Right lobe of liver (tissue), 6 donors: ENCODE measurements around the gene TJP3. TPM values are rescaled to one million over a fixed set of nuclear protein-coding genes. Genes with fewer than 3 reads are reported as not detected.

Source experiments
- ATAC-seq, 4 donors: fragments of 200-7000 bp; cut with Tn5 transposase; one replicate each; pipeline ENCODE4 v1.9.1; 2020; ENCODE audit warnings: mild to moderate bottlenecking in 4 of 4, moderate library complexity in 4 of 4
- DNase-seq, 3 donors: peaks; one replicate each; pipeline ENCODE4 v3.0.0-alpha.2; 2020
- H3K27ac ChIP-seq, 3 donors: fragments of 200-600 bp; one replicate each; pipeline ENCODE4 v1.8.0; 2022
- H3K27me3 ChIP-seq, 2 donors: fragments of 200-600 bp; one replicate each; pipeline ENCODE4 v1.8.0; 2022
- H3K36me3 ChIP-seq, 4 donors: fragments of 200-600 bp; sonication (generic) in 1 of 4; one replicate each; pipeline versions ENCODE4 v1.5.1 to v1.8.0; 2017 to 2022; ENCODE audit warnings: control low read depth in 1 of 4
- H3K4me1 ChIP-seq, 4 donors: fragments of 200-600 bp; sonication (generic) in 1 of 4; one replicate each; pipeline versions ENCODE4 v1.5.1 to v1.8.0; 2017 to 2022; ENCODE audit warnings: control low read depth in 1 of 4
- H3K4me3 ChIP-seq, 3 donors: fragments of 200-600 bp; one replicate each; pipeline ENCODE4 v1.8.0; 2022
- H3K9me3 ChIP-seq, 4 donors: fragments of 200-600 bp; sonication (generic) in 1 of 4; one replicate each; pipeline versions ENCODE4 v1.5.1 to v1.8.0; 2017 to 2022; ENCODE audit warnings: control low read depth in 1 of 4
- POLR2A ChIP-seq: fragments of 450-650 bp; IDR thresholded peaks from one replicate; pipeline ENCODE4 v1.6.1; 2017; ENCODE audit warnings: antibody characterized with exemption, mild to moderate bottlenecking
- WGBS: methylation state at CpG from one replicate; pipeline ENCODE4 v1.1.6; 2018; ENCODE audit warnings: low coverage, low lambda C conversion rate; ENCODE audit not compliant: insufficient coverage; ENCODE audit errors: missing lambda C conversion rate; 5-methylcytosine and 5-hydroxymethylcytosine counted together
- intact Hi-C, 2 donors: fragments of 100-400 bp; cut with DNase I; formaldehyde crosslinking; loops; one replicate each; pipeline versions ENCODE4 v1.11.2 to v1.14.1; 2022
- total RNA-seq, 6 experiments: library from RNA; depleted of rRNA in 2 of 6; stranded (reverse); fragments of >200 nt in 2 of 6; fragmentation: NEBNext Ultra II Directional in 3 of 6; extraction: Animal tissue kit (Norgen Biotek cat#: 25700) in 3 of 6; gene quantifications; one replicate each; pipeline versions ENCODE4 v1.1.0 to v1.2.4, GENCODE V29; 2016 to 2023
- TF ChIP-seq, protein P1 (sequence below), 4 donors: fragments of 200-600 bp in 3 of 4; fragments of 450-650 bp in 1 of 4; IDR thresholded peaks; one replicate each; pipeline versions ENCODE4 v1.5.1 to v1.8.0; 2016 to 2022; ENCODE audit warnings: antibody characterized with exemption in 4 of 4, mild to moderate bottlenecking in 2 of 4
- donor health status: DM: no; HTN: yes; CAD: no.
- donor health status: DM: no; HTN: no; CAD: no.
- donor health status: DM: no; HTN: no; CAD: no.
- donor health status: DM: no; HTN: yes; CAD: no.
- donor health status: DM: no; HTN: yes; CAD: no.

TJP3 gene
- total RNA-seq, 6 experiments from 2014 or later = 7.9 to 27.0 (median 16.5) TPM

- ATAC-seq = no peak
- intact Hi-C loops = no loop called here
- no peak for TF ChIP-seq POLR2A
- TF ChIP-seq, protein P1, sequence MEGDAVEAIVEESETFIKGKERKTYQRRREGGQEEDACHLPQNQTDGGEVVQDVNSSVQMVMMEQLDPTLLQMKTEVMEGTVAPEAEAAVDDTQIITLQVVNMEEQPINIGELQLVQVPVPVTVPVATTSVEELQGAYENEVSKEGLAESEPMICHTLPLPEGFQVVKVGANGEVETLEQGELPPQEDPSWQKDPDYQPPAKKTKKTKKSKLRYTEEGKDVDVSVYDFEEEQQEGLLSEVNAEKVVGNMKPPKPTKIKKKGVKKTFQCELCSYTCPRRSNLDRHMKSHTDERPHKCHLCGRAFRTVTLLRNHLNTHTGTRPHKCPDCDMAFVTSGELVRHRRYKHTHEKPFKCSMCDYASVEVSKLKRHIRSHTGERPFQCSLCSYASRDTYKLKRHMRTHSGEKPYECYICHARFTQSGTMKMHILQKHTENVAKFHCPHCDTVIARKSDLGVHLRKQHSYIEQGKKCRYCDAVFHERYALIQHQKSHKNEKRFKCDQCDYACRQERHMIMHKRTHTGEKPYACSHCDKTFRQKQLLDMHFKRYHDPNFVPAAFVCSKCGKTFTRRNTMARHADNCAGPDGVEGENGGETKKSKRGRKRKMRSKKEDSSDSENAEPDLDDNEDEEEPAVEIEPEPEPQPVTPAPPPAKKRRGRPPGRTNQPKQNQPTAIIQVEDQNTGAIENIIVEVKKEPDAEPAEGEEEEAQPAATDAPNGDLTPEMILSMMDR (IDR thresholded peaks at IDR 0.05) = no peak
These were observed 70.9 kb downstream of the TJP3 start for GRCh38 chr19:3778899-3779723.

DNA sequence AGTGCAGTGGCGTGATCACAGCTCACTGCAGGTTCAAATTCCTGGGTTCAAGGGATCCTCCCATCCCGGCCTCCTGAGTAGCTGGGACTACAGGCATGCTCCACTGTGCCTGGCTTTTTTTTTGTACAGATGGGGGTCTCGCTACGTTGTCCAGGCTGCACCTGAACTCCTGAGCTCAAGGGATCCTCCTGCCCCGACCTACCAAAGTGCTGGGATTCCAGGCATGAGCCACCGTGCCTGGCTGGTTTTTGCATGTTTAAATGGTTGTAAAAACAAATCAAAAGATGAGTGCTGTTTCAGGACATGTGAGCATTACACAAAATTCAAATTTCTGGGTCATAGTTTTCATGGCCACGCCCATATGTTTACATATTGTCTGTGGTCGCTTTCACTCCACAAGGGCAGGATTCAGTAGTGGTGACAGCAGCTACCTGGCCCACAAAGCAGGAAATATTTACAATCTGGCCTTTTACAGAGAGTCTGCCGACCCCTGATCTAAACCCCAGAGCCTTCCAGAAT is 72.7 kb downstream of the TJP3 start:
- TF ChIP-seq, protein P1 (IDR thresholded peaks at IDR 0.05) = no peak
- TF ChIP-seq POLR2A = no peak
- Histone ChIP-seq H3K27me3 (no peaks in the 10 kb centered on the region), H3K36me3 (no peaks in the 10 kb centered on the region), H3K9me3 (peaks cover 0 to 11% (median 0%) of the 10 kb centered on the region in 4 donors), H3K4me3 (no peak overlapping the region), H3K27ac (no peak overlapping the region), H3K4me1 (no peaks in the 10 kb centered on the region)
- DNase-seq = no peak
- ATAC-seq = no peak
- 84% methylated on average over 8 of the region's 9 CpGs for WGBS
- intact Hi-C loops = loop anchor here in 1 of 2 donors (10.0 kb wide), 1 partner anchor 434 kb away; no protein-coding TSS in a partner anchor

More at GRCh38 chr19:3778899-3779723, 70.9 kb downstream of the TJP3 start:
- peaks cover 0 to 11% (median 0%) of the 10 kb centered on the region in 4 donors for H3K9me3 ChIP-seq
- DNase-seq = no peak
- no peaks in the 10 kb centered on the region for H3K36me3 ChIP-seq
- 41% methylated on average over 8 of the region's 44 CpGs for WGBS
- no peak overlapping the region for H3K27ac ChIP-seq
- no peak overlapping the region for H3K4me3 ChIP-seq
- no peaks in the 10 kb centered on the region for H3K27me3 ChIP-seq
- no peaks in the 10 kb centered on the region for H3K4me1 ChIP-seq

DNA sequence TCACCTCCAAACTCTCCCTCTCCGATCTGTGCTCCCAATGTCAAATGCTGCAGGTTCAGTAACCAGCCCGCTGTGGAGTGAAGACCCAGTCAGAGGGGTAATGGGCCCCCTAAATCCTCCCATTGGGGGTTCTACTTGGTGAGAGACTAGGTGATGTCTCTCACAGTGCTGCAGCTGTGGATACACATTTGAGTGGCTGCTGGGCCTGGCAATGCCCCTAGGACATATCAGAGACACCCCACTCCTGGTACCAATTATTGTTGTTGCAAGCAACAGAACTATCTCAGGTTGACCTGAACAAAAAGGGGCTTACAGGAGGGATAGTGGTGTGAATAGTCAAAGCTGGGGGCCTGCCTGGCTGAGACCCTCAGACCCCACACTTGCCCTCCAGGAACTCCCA is 73.4 kb downstream of the TJP3 start:
- H3K27me3 ChIP-seq = no peaks in the 10 kb centered on the region
- intact Hi-C loops = loop anchor here in 1 of 2 donors (10.0 kb wide), 1 partner anchor 433 kb away; no protein-coding TSS in a partner anchor
- H3K4me3 ChIP-seq = no peak overlapping the region
- peaks cover 0 to 11% (median 0%) of the 10 kb centered on the region in 4 donors for H3K9me3 ChIP-seq
- WGBS = 100% methylated on average over 2 of the region's 2 CpGs
- ATAC-seq (no peak), DNase-seq (no peak)
- TF ChIP-seq POLR2A = no peak
- TF ChIP-seq, protein P1 (IDR thresholded peaks at IDR 0.05) = no peak
- H3K27ac ChIP-seq = no peak overlapping the region
- H3K4me1 ChIP-seq = no peaks in the 10 kb centered on the region
- no peaks in the 10 kb centered on the region for H3K36me3 ChIP-seq

- TF ChIP-seq POLR2A = no peak
- TF ChIP-seq, protein P1 (IDR thresholded peaks at IDR 0.05) = no peak
- 92% methylated on average over 1 of the region's 1 CpG for WGBS
- Histone ChIP-seq H3K4me1 (no peaks in the 10 kb centered on the region), H3K4me3 (no peak overlapping the region), H3K27me3 (no peaks in the 10 kb centered on the region), H3K9me3 (peaks cover 0 to 11% (median 0%) of the 10 kb centered on the region in 4 donors), H3K36me3 (no peaks in the 10 kb centered on the region), H3K27ac (no peak overlapping the region)
- intact Hi-C loops = loop anchor here in 1 of 2 donors (10.0 kb wide), 1 partner anchor 432 kb away; no protein-coding TSS in a partner anchor
- DNase-seq (no peak), ATAC-seq (no peak)
These were observed 74.1 kb downstream of the TJP3 start for GRCh38 chr19:3782330-3782729.
